ENCODE results near the gene ADIRF.
"Not testable (repeated sequence)": the region's sequence is repeated elsewhere in the genome, so short reads cannot be mapped to it uniquely, and the experiment has no call there.

ADIRF gene

DNA sequence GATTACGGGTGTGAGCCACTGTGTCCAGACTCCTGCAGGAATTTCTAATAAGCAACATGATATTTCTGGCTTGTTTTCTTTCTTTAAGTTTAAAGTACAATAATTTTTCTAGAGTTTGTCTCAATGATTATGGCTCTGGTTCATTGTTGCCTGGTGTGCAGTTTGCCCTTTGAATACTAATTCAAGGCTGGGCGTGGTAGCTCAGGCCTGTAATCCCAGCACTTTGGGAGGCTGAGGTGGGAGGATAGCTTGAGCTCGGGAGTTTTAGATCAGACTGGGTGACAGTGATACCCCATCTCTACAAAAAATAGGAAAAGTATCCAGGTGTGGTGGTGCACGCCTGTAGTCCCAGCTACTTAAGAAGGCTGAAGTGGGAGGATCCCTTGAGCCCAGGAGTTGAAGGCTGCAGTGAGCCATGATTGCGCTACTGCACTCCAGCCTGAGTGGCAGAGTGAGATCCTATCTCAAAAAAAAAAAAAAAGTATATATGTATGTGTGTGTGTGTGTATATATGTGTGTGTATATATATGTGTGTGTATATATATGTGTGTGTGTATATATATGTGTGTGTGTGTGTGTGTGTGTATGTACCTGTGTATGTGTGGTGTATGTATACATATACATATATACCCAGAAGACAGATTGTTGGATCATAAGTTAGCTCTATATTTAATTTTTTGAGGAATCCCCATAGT, 8.2 kb downstream of the ADIRF start:
- DNase-seq (ENCODE audit: extremely low read depth in 1 of 2, low read depth in 1 of 2): no peak

DNA sequence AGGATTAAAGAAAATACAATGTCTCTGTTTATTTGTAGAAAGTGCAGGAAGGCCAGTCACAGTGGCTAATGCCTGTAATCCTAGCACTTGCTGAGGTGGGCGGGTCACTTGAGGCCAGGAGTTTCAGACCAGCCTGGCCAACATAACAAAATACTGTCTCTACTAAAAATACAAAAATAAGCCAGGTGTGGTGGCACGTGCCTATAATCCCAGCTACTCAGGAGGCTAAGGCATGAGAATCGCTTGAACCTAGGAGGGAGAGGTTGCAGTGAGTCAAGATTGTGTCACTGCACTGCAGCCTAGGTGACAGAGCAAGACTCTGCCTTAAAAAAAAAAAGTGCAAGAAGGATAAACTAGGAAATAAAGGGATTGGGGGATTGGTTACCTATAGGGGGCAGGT, 10.2 kb downstream of the ADIRF start:
- not testable (repeated sequence) for DNase-seq (ENCODE audit: extremely low read depth in 1 of 2, low read depth in 1 of 2)

DNA sequence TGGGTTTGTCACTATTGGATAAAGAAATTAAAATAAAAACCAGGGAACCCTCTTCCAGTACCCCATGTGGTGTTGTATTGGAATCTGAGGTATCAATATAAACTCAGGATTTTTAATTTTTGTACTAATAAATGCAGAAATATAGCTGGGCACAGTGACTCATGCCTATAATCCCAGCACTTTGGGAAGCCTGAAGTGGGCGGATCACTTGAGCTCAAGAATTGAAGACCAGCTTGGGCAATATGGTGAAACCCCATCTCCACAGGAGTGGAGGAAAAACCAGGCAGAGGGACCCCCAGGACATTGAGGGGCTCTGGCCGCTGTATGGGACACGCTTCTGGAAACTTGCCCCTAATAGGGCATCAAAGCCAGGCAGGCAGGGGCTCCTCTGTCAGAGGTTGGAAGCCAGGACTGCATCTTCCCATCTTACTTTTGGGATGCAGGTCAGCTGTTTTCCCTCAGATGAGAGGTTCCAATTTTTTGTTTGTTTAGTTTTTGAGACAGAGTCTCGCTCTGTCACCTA, 11.1 kb downstream of the ADIRF start:
- DNase-seq (ENCODE audit: extremely low read depth in 1 of 2, low read depth in 1 of 2): no peak

DNA sequence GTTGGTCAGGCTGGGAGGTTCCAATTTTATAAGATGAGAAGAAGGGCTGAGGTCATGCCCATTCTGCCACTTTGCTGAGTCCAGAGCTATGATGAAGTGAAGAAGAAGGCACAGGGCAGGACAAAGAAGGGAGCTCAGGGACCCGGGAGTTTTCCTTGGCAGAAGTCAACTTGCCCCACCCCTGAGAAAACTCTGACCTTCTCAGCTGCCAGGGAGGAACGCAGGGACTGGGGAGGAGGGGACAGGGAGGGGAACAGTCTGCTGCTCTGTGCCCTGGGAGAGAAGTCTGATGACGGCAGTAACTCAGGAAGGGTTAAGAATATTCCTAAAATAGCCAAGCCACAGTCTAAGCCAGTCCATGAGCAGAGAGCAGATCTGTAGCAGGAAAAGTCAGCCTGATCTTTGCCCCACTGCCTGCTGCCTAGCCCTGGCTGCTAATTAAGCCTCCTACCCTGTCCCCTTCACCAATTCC, 11.7 kb downstream of the ADIRF start:
- no peak for DNase-seq (ENCODE audit: extremely low read depth in 1 of 2, low read depth in 1 of 2)

DNA sequence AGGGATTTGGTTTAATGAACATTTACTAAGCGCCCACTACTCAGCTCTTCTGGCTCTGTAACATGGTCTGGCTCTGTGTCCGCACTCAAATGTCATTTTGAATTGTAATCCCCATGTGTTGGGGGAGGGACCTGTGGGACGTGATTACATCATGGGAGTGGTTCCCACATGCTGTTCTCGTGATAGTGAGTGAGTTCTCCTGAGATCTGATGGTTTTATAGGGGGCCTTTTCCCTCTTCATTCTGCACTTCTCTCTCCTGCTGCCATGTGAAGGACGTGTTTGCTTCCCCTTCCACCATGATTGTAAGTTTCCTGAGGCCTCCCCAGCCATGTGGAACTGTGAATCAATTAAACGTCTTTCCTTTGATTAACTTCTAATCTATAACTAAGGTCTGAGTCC, 12.7 kb downstream of the ADIRF start:
- DNase-seq (ENCODE audit: extremely low read depth in 1 of 2, low read depth in 1 of 2): not testable (repeated sequence)

DNA sequence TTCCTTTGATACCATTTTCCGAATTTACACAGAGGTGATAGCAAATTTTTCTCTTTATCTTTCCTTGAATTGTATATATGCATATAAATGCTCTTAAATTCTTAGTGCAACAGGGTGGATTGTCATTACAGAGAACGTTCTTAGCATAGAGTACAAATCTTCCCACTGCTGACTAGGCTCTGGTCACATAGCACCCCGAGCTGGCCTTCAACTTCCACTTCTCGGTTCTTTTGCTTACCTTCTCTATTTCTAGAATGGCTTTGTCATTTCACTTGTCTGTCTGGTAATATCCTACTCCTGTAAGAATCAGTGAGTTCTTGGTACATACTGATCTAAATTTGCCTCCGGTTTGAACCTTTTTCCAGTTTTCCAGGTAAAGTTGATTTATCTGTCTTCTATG, 13.4 kb downstream of the ADIRF start:
- no peak for DNase-seq (ENCODE audit: extremely low read depth in 1 of 2, low read depth in 1 of 2)

DNA sequence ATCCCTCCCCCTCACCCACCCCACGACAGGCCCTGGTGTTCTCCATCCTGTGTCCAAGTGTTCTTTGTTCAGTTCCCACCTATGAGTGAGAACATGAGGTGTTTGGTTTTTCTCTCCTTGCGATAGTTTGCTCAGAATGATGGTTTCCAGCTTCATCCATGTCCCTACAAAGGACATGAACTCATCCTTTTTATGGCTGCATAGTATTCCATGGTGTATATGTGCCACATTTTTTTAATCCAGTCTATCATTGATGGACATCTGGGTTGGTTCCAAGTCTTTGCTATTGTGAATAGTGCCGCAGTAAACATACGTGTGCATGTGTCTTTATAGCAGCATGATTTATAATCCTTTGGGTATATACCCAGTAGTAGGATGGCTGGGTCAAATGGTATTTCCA, 16.2 kb downstream of the ADIRF start:
- not testable (repeated sequence) for DNase-seq (ENCODE audit: extremely low read depth in 1 of 2, low read depth in 1 of 2)

DNA sequence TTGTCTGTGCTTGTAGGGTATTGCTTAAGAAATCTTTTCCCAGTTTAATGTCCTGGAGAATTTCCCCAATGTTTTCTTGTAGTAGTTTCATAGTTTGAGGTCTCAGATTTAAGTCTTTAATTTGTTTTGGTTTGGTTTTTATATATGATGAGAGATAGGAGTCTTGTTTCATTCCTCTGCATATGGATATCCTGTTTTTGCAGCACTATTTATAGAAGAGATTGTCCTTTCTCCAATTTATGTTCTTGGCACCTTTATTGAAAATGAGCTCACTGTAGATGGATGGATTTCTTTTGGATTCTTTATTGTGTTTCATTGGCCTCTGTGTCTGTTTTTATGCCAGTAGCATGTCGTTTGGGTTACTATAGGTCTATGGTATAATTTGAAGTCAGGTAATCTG, 20.2 kb downstream of the ADIRF start:
- DNase-seq (ENCODE audit: extremely low read depth in 1 of 2, low read depth in 1 of 2): no peak

DNA sequence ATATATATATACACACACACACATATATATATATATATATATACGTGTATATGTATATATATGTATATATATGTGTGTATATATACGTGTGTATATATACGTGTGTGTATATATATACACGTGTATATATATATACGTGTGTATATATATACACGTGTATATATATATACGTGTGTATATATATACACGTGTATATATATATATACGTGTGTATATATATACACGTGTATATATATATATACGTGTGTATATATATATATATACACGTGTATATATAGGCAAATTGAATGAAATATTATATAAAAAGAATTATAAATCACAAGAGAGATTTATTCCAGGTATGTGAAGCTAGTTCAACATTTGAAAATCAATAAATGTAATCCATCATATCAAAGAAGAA, 23.1 kb downstream of the ADIRF start:
- not testable (repeated sequence) for DNase-seq (ENCODE audit: extremely low read depth in 1 of 2, low read depth in 1 of 2)

DNA sequence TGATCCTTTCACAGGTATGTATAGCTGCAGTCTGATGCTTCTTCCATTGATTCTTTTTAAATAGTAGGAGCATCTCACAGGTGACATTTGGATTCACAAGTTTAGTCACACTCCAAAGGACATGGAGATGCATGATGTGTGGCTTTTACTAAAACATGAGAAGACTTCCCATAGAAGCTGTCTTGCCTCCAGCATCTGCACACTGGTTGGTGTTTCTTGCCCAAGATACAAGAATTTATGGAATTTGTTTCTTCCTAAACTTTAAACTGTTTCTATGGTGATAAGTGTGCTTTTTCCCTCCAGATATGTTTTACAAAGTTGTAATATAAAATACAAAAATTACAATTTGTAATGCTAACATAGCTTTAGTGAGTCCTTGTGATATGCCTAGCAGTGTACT, 24.2 kb downstream of the ADIRF start:
- DNase-seq (ENCODE audit: extremely low read depth in 1 of 2, low read depth in 1 of 2): no peak

DNA sequence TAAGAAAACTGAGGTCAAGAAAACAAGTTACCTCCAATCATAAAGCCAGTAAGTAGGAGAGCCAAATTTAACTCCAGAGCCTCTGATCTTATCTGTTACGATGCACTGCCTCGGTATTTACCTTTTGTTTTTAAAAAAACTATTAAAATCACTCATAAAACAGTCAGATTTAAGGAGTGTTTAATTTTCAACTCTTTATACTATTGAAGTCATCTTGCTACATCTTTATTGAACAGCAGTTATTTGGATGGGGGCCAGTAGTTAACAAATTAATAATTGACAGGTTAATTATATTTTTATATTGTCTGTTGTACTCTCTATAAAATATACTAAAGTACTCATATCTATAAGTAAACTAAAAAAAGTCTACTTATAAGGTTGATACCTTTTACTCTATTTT, 24.6 kb downstream of the ADIRF start:
- DNase-seq (ENCODE audit: extremely low read depth in 1 of 2, low read depth in 1 of 2): no peak

DNA sequence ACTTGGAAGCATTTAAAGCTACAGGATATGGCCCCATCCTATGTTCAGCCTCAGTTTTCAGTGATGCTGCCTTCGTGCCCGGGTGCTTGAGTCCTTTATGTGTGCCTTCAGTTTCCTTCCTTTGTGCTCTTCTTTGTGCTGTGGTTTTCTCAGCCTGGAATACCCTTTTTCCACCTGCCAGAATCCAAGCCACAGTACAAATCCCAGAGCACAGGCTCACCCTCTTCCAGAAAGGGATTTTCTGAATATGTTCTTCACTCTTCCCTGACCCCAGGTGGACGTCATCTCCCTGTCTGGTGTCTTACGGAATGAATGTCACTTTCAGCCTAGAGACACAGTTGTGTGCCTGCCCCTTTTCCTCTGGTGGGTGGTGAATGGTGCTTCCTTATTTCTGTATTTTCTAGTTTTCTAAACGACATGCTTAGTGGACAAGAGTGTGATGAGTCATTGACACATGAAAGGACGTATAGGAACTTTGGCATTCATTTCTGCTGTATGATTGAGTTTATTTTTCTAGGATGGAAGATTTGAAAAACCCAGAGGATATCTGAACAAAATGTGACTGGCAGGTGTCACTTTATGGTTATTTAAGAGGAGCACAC, 31.6 kb downstream of the ADIRF start:
- DNase-seq (ENCODE audit: extremely low read depth in 1 of 2, low read depth in 1 of 2): not testable (repeated sequence)

DNA sequence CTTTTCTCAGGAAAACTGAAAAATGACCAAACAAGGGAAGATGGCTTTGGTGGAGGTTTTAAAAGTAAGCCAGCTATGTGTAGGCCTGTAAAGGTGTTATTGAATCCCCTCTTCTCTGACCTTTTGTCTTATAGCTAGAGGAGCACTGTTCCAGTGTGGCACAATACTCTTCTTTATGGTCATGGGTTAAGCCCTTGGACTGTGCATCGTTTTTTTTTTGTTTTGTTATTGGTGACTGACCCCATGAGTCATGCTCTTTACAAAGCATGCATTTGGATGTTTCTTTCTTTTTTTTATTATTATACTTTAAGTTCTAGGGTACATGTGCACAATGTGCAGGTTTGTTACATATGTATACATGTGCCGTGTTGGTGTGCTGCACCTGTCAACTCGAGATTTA, 32.2 kb downstream of the ADIRF start:
- no peak for DNase-seq (ENCODE audit: extremely low read depth in 1 of 2, low read depth in 1 of 2)

DNA sequence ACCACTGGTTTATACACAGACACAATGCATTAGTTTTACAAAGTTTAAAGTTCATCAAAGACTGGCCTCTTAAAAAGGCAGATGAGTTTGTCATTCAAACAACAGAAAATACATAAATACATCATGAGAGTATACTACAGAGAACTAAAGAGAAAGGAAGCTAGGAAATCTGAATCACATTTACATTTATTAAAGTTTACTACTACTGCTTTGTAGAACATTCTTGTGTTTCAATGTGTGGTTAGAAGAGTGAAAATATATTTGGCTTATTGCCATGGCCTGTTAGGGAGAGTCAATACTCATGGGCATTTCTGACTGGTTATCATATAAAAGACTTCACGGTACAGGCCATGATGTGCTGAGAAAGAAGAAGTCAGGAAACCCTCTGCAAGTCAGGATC, 38.8 kb downstream of the ADIRF start:
- not testable (repeated sequence) for DNase-seq (ENCODE audit: extremely low read depth in 1 of 2, low read depth in 1 of 2)

DNA sequence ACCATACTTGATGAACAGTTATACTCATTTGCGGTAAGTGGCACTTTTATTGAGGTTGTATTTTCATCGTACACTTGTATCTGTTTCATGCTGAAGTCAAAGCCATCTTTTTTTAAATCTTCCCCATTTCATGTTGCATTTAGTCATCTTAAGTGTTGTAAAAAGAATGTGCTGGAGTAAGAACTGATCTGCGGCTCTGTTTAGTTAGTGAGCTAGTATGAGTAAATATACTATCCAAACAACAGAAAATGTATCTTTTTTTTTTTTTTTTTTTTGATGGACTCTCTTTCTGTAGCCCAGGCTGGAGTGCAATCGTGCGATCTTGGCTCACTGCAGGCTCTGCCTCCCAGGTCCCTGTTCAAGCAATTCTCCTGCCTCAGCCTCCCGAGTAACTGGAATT, 39.4 kb downstream of the ADIRF start:
- DNase-seq (ENCODE audit: extremely low read depth in 1 of 2, low read depth in 1 of 2): not testable (repeated sequence)

DNA sequence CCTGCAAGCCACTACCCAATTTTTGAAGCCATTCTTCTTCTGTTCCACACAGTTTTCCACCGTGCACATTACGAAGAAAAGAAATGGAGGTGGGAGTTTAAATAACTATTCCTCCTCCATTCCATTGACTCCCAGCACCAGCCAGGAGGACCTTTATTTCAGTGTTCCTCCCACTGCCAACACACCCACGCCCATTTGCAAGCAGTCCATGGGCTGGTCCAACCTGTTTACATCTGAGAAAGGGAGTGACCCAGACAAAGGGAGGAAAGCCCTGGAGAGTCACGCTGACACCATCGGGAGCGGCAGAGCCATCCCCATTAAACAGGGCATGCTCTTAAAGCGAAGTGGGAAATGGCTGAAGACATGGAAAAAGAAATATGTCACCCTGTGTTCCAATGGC, 40.0 kb downstream of the ADIRF start:
- DNase-seq (ENCODE audit: extremely low read depth in 1 of 2, low read depth in 1 of 2): not testable (repeated sequence)

DNA sequence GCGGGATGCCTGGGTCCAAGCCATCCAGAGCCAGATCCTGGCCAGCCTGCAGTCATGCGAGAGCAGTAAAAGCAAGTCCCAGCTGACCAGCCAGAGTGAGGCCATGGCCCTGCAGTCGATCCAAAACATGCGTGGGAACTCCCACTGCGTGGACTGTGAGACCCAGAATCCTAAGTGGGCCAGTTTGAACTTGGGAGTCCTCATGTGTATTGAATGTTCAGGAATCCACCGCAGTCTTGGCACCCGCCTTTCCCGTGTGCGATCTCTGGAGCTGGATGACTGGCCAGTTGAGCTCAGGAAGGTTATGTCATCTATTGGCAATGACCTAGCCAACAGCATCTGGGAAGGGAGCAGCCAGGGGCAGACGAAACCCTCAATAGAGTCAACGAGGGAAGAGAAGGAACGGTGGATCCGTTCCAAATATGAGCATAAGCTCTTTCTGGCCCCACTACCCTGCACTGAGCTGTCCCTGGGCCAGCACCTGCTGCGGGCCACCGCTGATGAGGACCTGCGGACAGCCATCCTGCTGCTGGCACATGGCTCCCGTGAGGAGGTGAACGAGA, 40.9 kb downstream of the ADIRF start:
- not testable (repeated sequence) for DNase-seq (ENCODE audit: extremely low read depth in 1 of 2, low read depth in 1 of 2)

DNA sequence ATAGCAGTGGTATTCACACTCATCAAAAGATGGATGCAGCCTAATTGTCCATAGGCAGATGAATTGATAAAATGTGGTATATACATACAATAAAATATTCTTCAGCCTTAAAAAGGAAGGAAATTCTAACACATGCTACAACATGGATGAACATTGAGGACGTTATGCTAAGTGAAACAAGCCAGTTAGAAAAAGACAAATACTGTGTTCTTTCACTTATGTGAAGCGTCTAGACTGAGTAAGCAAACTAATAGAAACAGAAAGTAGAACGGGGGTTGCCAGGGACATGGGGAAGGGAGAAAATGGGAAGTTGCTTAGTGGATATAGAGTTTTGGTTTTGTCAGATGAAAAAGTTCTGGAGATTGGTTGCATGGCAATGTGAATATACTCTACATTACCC, 45.2 kb downstream of the ADIRF start:
- not testable (repeated sequence) for DNase-seq (ENCODE audit: extremely low read depth in 1 of 2, low read depth in 1 of 2)

DNA sequence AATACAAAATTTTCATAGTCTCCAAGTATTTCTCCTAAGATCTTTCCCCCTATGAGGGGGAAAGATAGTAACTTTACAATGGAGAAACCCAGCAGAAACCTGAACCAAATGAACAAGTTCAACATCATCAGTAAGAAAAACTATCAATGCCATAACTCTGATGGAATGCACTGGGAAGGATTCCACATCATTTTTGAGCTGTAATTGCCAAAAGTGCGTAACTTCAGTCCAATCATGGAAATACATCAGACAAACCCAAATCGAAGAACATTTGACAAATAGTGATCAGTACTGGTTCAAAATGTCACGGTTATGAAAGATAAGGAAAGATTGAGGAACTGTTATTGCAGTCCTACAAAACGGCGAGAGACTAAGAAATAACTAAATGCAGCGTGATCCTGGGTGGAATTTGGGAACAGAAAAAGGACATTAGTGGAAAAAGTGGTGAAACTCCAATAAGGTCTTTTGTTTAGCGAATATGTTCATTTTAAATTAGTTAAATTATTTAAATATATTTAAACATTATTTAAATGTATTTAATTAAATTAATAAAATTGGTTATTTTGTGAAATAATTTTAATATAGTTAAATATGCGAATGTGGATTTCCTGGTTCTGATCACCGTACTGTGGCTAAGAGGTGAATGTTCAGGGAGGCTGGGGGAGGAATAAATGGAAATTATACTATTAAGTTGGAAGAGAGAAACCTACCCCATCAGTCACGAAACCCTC, 46.9 kb downstream of the ADIRF start:
- DNase-seq (ENCODE audit: extremely low read depth in 1 of 2, low read depth in 1 of 2): not testable (repeated sequence)

DNA sequence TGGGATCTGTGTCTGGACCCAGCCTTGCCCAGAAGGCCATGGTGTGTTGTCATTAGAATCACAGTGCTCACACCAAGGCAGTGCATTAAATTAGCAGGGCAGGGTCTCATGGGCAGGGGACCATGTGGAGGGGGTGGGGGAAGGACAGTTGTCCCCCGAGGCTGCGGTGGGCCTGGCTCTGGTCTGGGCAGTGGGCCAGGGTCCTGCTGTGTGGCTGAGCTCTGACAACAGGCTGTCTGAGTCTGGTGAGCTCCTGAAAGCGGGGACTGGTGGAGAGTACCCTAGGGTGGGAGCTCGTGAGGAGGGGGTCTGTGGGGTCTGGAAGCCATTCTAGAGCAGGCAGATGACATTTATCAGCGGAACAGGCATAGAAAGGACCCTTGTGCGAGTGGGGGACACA, 49.8 kb downstream of the ADIRF start:
- not testable (repeated sequence) for DNase-seq (ENCODE audit: extremely low read depth in 1 of 2, low read depth in 1 of 2)

DNA sequence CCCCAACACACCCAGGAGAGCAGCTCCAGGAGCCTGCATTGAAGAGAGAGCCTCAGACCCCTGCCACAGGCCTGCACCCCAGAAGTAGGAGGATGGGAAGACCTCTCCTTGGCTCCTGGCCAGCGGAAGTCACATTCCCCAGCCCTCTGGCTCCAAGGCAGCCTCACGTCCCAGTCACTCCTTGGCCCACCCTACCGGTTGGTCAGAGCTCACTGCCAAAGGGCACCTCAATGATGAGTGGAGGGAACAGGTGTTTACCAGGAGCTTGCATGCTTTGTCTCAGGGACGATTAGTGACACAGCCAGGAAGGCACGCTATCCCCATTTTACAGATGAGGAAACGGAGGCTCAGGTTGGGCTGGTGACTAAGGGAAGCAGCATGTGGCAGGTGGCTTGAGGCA, 50.8 kb downstream of the ADIRF start:
- DNase-seq (ENCODE audit: extremely low read depth in 1 of 2, low read depth in 1 of 2): not testable (repeated sequence)

Data from stimulated activated CD8-positive, alpha-beta memory T cell treated with anti-CD3 and anti-CD28 coated beads, Interleukin-7, amount 100 ng/mL, for 48 hours (primary cell).